Loucy (cell line): ENCODE data around the gene CUBN.

Experiments used
- CTCF ChIP-seq: fragments of 200-600 bp; sonication (generic); conservative IDR thresholded peaks from 2 replicates; pipeline ENCODE4 v1.5.1; 2014; ENCODE audit warnings: mild to moderate bottlenecking, antibody characterized with exemption, low read length
- EZH2phosphoT487 ChIP-seq: fragments of 200-600 bp; IDR thresholded peaks from 2 replicates; pipeline ENCODE4 v1.6.1; 2018; ENCODE audit warnings: antibody characterized with exemption, mild to moderate bottlenecking, moderate library complexity, borderline replicate concordance

GRCh38 chr10:17101910-17102266, 27.7 kb downstream of the CUBN start:
- TF ChIP-seq CTCF (no peak), EZH2phosphoT487 (no peak)
